Calu3 (cell line): Measurements from ENCODE around the gene LRMDA. TPM values are rescaled to one million over a fixed set of nuclear protein-coding genes. Genes with fewer than 3 reads are reported as not detected.

Experiments
- BruUV-seq: library from RNA; stranded (reverse); fragments of 400-500 nt; replicated peaks from 2 replicates; lab custom pipeline; 2021; lab: Mats Ljungman, UMichigan
- CTCF ChIA-PET: fragments of 300-600 bp; sonication (Branson Sonifier 250); formaldehyde crosslinking; loops from one replicate; lab custom pipeline; 2022; ENCODE audit warnings: antibody characterized with exemption; lab: Charles Lee
- DNase-seq: peaks from one replicate; pipeline ENCODE4 v3.0.0; 2022
- H3K27ac Mint-ChIP-seq: one replicate; pipeline ENCODE4 v1.8.0; 2022; ENCODE audit warnings: mixed read lengths; ENCODE audit not compliant: unreplicated experiment
- H3K27me3 Mint-ChIP-seq: one replicate; pipeline ENCODE4 v1.8.0; 2022; ENCODE audit warnings: mixed read lengths; ENCODE audit not compliant: unreplicated experiment
- H3K36me3 Mint-ChIP-seq: one replicate; pipeline ENCODE4 v1.8.0; 2022; ENCODE audit warnings: mild to moderate bottlenecking, moderate library complexity, mixed read lengths; ENCODE audit not compliant: insufficient read depth, unreplicated experiment
- H3K4me1 Mint-ChIP-seq: one replicate; pipeline ENCODE4 v1.8.0; 2022; ENCODE audit warnings: mild to moderate bottlenecking, low read depth, mixed read lengths; ENCODE audit not compliant: unreplicated experiment
- H3K4me3 Mint-ChIP-seq: one replicate; pipeline ENCODE4 v1.8.0; 2022; ENCODE audit warnings: mild to moderate bottlenecking, low read depth, moderate library complexity, mixed read lengths; ENCODE audit not compliant: unreplicated experiment
- H3K9me3 Mint-ChIP-seq: one replicate; pipeline ENCODE4 v1.8.0; 2022; ENCODE audit warnings: low read depth, mixed read lengths; ENCODE audit not compliant: unreplicated experiment
- intact Hi-C: fragments of 100-400 bp; cut with micrococcal nuclease; formaldehyde crosslinking; loops from one replicate; pipeline ENCODE4 v1.10.0; 2022; ENCODE audit not compliant: unreplicated experiment
- total RNA-seq: library from RNA; stranded (reverse); gene quantifications from 2 replicates; pipeline ENCODE4 v1.2.3, GENCODE V29; 2022
- TF ChIP-seq, protein P1 (sequence below): fragments of 200-600 bp; IDR thresholded peaks from one replicate; pipeline ENCODE4 v1.8.0; 2022; ENCODE audit warnings: antibody characterized with exemption; ENCODE audit not compliant: unreplicated experiment

LRMDA gene
- total RNA-seq, 1 experiment from 2014 or later: 7.6 TPM

DNA sequence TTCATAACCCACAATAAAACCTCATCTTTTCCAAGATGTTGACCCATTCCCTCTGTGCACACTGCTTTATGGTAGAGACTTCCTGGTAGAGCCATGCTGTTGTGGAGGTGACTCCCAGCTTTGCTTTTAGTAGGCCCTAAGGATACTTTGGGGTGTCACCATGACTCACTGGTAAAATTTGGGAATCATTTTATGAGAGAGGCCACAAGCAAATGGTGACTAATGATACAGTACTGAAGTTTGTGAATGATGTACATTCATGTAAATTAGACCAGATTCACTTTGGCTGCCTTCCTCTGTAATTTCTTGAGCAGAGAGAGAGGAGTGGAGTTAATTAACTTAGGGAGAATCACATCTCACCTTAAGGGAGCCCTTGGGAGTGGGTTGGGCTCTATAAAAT is 686.5 kb downstream of the LRMDA start:
- Mint-ChIP-seq H3K27me3 (no peaks in the 10 kb centered on the region), H3K9me3 (peaks cover 16% of the 10 kb centered on the region), H3K4me3 (no peak overlapping the region), H3K27ac (no peak overlapping the region), H3K4me1 (no peaks in the 10 kb centered on the region), H3K36me3 (no peaks in the 10 kb centered on the region)
- BruUV-seq: no TSS peak
- DNase-seq: no peak
- intact Hi-C loops: no loop called here
- CTCF ChIA-PET: no interaction called here
- TF ChIP-seq, protein P1, sequence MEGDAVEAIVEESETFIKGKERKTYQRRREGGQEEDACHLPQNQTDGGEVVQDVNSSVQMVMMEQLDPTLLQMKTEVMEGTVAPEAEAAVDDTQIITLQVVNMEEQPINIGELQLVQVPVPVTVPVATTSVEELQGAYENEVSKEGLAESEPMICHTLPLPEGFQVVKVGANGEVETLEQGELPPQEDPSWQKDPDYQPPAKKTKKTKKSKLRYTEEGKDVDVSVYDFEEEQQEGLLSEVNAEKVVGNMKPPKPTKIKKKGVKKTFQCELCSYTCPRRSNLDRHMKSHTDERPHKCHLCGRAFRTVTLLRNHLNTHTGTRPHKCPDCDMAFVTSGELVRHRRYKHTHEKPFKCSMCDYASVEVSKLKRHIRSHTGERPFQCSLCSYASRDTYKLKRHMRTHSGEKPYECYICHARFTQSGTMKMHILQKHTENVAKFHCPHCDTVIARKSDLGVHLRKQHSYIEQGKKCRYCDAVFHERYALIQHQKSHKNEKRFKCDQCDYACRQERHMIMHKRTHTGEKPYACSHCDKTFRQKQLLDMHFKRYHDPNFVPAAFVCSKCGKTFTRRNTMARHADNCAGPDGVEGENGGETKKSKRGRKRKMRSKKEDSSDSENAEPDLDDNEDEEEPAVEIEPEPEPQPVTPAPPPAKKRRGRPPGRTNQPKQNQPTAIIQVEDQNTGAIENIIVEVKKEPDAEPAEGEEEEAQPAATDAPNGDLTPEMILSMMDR: no peak

GRCh38 chr10:76119036-76119435 is 687.6 kb downstream of the LRMDA start:
- CTCF ChIA-PET: interaction anchor here (0.7 kb wide), 1 partner anchor 32 kb away, joined by 6 read pairs; no protein-coding TSS in a partner anchor
- intact Hi-C loops: no loop called here
- TF ChIP-seq, protein P1: no peak
- Mint-ChIP-seq H3K4me3 (no peak overlapping the region), H3K36me3 (no peaks in the 10 kb centered on the region), H3K4me1 (no peaks in the 10 kb centered on the region), H3K9me3 (peaks cover 19% of the 10 kb centered on the region), H3K27ac (no peak overlapping the region), H3K27me3 (no peaks in the 10 kb centered on the region)
- DNase-seq: no peak
- BruUV-seq: no TSS peak

- Mint-ChIP-seq H3K4me3 (no peak overlapping the region), H3K27me3 (no peaks in the 10 kb centered on the region), H3K36me3 (no peaks in the 10 kb centered on the region), H3K27ac (no peak overlapping the region), H3K9me3 (peaks cover 21% of the 10 kb centered on the region), H3K4me1 (no peaks in the 10 kb centered on the region)
- no TSS peak for BruUV-seq
- TF ChIP-seq, protein P1: no peak
- CTCF ChIA-PET: no interaction called here
- DNase-seq: no peak
- intact Hi-C loops: no loop called here
Measured at GRCh38 chr10:76119515-76119914, 688.1 kb downstream of the LRMDA start.

GRCh38 chr10:76122056-76122455 is 690.6 kb downstream of the LRMDA start:
- Mint-ChIP-seq H3K36me3 (no peaks in the 10 kb centered on the region), H3K27me3 (no peaks in the 10 kb centered on the region), H3K4me3 (no peak overlapping the region), H3K4me1 (no peaks in the 10 kb centered on the region), H3K9me3 (peaks cover 15% of the 10 kb centered on the region), H3K27ac (no peak overlapping the region)
- intact Hi-C loops: no loop called here
- TF ChIP-seq, protein P1: no peak
- CTCF ChIA-PET: no interaction called here
- no TSS peak for BruUV-seq
- no peak for DNase-seq
